GM19043 (cell line): ENCODE measurements around the gene SPDYE9.
"Not testable (repeated sequence)": the region's sequence is repeated elsewhere in the genome, so short reads cannot be mapped to it uniquely, and the experiment has no call there.

Experiments
- ATAC-seq: cut with Tn5 transposase; IDR thresholded peaks from one replicate; pipeline ENCODE4 v1.9.1; 2021; ENCODE audit warnings: low read depth; ENCODE audit not compliant: unreplicated experiment

The SPDYE9 gene, protein sequence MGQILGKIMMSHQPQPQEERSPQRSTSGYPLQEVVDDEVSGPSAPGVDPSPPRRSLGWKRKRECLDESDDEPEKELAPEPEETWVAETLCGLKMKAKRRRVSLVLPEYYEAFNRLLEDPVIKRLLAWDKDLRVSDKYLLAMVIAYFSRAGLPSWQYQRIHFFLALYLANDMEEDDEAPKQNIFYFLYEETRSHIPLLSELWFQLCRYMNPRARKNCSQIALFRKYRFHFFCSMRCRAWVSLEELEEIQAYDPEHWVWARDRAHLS

DNA sequence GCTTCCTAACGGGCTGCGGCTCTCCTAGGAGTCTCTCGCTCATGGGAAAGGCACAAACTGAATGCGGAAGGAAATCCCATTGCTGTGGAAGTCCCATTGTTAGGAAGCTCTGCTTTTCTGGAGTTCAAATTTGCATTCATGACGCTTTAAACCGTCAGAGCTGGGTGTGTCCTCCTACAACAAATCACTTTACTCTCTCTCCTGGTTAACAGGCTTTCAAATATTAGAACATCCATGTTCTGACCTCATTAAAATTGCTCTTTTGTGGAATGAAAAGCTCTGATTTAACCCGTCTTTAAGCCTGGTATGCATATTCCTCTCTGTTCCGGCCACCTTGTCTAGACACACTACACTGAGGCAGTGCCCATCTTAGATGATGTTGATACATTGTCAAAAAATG, at the start of gene SPDYE9:
Gene SPDYE9 (minus strand): TSS at position 101 of the 400 bp plus-strand sequence. CDS start 1,800 bp downstream, outside the sequence.
- ATAC-seq = not testable (repeated sequence)

DNA sequence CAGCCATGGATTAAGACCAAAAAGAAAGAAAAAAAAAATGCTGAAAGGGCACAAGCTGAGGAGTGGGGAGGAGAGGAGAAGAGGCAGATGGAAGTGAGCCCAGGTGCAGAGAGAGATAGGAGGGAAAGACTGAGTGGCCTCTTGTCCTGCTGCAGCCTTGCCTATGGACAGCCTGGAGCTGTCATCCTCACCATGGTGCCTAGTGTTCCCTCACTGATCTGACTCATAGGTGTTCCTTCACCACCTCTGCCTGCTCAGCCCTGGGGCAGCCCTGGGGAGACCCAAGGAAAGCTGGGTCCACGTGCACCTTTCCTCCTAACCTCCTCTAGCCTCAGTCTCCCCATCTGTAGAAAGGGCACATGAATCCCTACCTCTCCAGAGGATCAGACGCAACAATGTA, 49.0 kb upstream of the SPDYE9 start:
- ATAC-seq = not testable (repeated sequence)

DNA sequence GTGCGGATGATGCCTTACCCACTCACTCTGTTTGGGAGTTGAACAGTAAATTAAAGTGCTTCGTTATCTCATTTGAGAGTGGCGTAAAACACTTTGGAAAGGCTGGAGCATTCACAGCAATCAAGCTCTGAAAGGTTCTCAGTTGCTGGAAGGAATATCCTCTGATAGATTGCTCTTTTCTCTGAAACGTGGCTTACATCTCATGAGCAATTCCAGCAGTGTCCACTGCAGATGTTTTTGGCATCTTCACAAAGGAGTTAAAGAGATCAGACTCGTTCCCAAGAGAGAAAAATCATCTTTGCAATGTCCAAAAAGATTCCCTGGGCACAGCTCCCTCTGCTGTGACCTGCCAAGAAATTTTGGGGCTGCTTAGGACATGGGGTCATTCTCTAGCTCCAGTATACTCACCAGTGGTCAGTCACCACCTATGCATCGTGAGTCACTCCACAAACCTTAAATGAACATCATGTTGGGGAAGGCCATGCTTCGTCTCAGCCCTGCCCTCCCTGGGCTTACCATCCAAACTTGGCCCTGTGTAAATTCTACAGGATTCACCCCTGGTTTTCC, 46.9 kb upstream of the SPDYE9 start:
- not testable (repeated sequence) for ATAC-seq

DNA sequence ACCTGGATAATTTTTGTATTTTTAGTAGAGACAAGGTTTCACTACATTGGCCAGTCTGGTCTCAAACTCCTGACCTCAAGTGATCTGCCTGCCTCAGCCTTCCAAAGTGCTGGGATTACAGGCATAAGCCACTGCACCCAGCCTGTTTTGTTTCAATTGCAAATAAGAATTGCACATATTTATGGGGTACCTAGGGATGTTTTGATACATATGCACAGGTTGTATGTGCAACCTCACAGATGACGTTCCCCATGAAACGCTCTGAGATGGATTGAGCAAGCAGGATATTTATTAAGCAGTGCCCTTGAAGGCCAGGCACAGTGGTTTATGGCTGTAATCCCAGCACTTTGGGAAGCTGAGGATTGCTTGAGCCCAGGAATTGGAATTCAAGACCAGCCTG, 44.8 kb upstream of the SPDYE9 start:
- ATAC-seq = not testable (repeated sequence)

DNA sequence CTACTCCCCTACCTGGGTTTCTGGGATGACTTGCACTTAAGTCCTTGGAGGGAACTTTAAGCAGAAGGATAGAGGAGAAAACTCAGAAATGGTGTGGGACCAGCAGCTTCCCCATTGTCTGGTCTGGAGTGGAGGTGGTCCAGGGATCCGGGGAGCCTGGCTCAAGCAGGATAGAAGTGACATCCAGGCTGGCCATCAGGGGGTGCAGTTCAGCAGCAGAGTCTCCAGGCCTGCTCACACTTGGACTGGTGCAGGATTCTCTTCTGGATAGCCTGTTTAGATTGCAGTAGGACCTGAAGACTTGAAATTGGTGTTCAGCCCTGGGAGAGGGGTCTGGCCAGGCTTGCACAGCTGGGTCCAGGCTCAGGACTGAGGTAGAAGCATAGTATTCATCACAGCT, 38.3 kb upstream of the SPDYE9 start:
- not testable (repeated sequence) for ATAC-seq

DNA sequence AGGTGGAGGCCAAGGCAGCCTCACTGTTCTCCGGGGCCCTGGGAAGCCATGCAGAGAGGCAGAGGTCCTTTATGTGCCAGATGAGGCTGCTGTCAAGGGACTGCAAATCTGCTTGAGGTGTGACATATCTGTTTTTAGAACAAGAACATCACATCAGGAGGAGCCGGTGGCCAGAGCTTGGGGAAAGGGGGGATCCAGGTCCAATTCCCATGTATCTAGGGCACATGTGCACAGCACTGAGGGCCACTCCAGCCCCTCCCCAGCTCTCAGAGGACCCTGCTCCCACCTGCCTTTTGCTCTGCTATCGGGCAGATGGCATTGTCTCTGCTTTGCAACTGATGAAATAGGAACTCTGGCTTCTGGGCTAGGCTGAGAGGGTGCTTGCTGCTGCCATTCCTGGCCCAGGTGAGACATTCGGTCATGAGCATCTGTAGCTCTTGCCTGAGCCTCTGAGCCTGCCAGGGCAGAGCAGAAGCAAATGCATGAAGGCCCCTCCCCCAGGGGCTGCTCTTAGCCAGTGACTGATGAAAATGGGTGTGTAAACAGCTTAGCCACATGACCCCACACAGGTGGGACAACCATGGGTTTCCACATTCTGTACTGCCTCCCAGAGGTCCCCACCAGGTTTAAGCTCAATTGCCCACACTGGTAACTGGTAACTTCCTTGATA, 37.1 kb upstream of the SPDYE9 start:
- not testable (repeated sequence) for ATAC-seq

DNA sequence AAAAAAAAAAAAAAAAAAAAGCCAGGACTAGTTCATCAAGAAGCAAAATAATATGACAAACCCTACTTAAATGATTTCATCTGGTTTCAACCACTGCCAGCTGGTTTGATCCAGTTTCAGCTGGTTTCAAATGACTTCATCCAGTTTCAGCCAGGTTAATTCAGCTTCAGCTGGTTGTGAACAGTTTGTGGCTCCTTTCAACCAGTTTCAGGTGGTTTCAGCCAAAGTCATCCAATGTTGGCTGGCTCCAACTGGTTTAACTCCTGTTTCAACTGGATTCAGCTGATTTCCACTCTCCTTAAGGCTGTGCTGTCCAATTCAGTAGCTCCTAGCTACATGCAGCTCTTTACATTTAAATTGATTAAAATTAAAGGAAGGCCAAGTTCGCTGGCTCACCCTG, 32.3 kb upstream of the SPDYE9 start:
- not testable (repeated sequence) for ATAC-seq

DNA sequence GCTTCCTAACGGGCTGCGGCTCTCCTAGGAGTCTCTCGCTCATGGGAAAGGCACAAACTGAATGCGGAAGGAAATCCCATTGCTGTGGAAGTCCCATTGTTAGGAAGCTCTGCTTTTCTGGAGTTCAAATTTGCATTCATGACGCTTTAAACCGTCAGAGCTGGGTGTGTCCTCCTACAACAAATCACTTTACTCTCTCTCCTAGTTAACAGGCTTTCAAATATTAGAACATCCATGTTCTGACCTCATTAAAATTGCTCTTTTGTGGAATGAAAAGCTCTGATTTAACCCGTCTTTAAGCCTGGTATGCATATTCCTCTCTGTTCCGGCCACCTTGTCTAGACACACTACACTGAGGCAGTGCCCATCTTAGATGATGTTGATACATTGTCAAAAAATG, 28.0 kb downstream of the SPDYE9 start, which contains the start of gene SPDYE11:
Gene SPDYE11 (minus strand): TSS at position 101 of the 400 bp plus-strand sequence. CDS start 1,800 bp downstream, outside the sequence.
- not testable (repeated sequence) for ATAC-seq

DNA sequence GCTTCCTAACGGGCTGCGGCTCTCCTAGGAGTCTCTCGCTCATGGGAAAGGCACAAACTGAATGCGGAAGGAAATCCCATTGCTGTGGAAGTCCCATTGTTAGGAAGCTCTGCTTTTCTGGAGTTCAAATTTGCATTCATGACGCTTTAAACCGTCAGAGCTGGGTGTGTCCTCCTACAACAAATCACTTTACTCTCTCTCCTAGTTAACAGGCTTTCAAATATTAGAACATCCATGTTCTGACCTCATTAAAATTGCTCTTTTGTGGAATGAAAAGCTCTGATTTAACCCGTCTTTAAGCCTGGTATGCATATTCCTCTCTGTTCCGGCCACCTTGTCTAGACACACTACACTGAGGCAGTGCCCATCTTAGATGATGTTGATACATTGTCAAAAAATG, 56.2 kb downstream of the SPDYE9 start, which contains the start of gene SPDYE8:
Gene SPDYE8 (minus strand): TSS at position 101 of the 400 bp plus-strand sequence. CDS start 1,800 bp downstream, outside the sequence.
- not testable (repeated sequence) for ATAC-seq
